ENCODE data around the gene RAB20. TPM values are rescaled to one million over a fixed set of nuclear protein-coding genes. Genes with fewer than 3 reads are reported as not detected.
"Not testable (repeated sequence)": the region's sequence is repeated elsewhere in the genome, so short reads cannot be mapped to it uniquely, and the experiment has no call there.

RAB20 gene
- total and polyA plus RNA-seq, 2 of the 8 experiments (the other 6 are each of a cell fraction or from before 2014, with no cell fraction given) = 14.8 to 27.9 TPM

DNA sequence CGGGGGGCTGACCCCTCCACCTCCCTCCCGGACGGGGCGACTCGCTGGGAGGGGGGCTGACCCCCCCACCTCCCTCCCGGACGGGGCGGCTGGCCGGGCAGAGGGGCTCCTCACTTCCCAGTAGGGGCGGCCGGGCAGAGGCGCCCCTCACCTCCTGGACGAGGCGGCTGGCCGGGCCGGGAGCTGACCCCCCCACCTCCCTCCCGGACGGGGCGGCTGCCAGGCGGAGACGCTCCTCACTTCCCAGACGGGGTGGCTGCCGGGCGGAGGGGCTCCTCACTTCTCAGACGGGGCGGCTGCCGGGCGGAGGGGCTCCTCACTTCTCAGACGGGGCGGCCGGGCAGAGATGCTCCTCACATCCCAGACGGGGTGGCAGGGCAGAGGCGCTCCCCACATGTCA is 44.8 kb upstream of the RAB20 start:
- H4K5ac ChIP-seq (ENCODE audit: insufficient read length, low read depth, low read length); POLR2A ChIA-PET (ENCODE audit: partially characterized antibody): not testable (repeated sequence)

More for the DNA sequence above, 44.8 kb upstream of the RAB20 start:
- H4K8ac ChIP-seq (ENCODE audit: extremely low read depth, insufficient read depth, low read length); H3K14ac ChIP-seq (ENCODE audit: insufficient read length); H3K9me3 ChIP-seq (ENCODE audit: insufficient read depth in 2 of 2, low read depth in 1 of 2, low read length in 1 of 2); H3K27ac ChIP-seq (ENCODE audit: low read depth, low read length); H3K23ac ChIP-seq (ENCODE audit: insufficient read length); H3K79me2 ChIP-seq (ENCODE audit: control insufficient read depth in 1 of 2, insufficient read depth in 2 of 2, low read length in 2 of 2); H4K20me1 ChIP-seq (replicated peaks in 1 of 2; ENCODE audit: control insufficient read depth in 1 of 2, insufficient read depth in 2 of 2, low read length in 2 of 2); H3K4me2 ChIP-seq (ENCODE audit: insufficient read depth in 1 of 2, low read depth in 2 of 2, low read length in 2 of 2); H2AFZ ChIP-seq (ENCODE audit: low read length); H2BK20ac ChIP-seq (ENCODE audit: low read length); H3K27me3 ChIP-seq (replicated peaks in 1 of 4; ENCODE audit: control insufficient read depth in 3 of 4, extremely low read depth in 1 of 4, insufficient read depth in 3 of 4, low read length in 3 of 4); H2AK5ac ChIP-seq (ENCODE audit: low read depth, low read length); H3K9ac ChIP-seq (replicated peaks in 1 of 4; ENCODE audit: extremely low read depth in 1 of 4, low read depth in 3 of 4, low read length in 3 of 4); H3K18ac ChIP-seq (ENCODE audit: extremely low read depth, low read length); H3K23me2 ChIP-seq (ENCODE audit: low read depth, low read length); DNase-seq (ENCODE audit: low read depth in 1 of 2, low spot score in 2 of 2); H3K4ac ChIP-seq (replicated peaks; ENCODE audit: insufficient read length, low read depth, low read length); H3K4me1 ChIP-seq (replicated peaks in 1 of 4; ENCODE audit: control insufficient read depth in 3 of 4, insufficient read depth in 4 of 4, low read length in 3 of 4); H3K36me3 ChIP-seq (ENCODE audit: control insufficient read depth in 2 of 4, insufficient read depth in 4 of 4, low read length in 3 of 4); H2BK15ac ChIP-seq (ENCODE audit: low read length); H2BK5ac ChIP-seq (ENCODE audit: low read depth, low read length); H2BK120ac ChIP-seq (replicated peaks; ENCODE audit: low read depth, low read length); H3K4me3 ChIP-seq (ENCODE audit: extremely low read depth in 1 of 4, insufficient read depth in 2 of 4, low read depth in 3 of 4, low read length in 4 of 4); CTCF ChIA-PET (ENCODE audit: partially characterized antibody); H3K56ac ChIP-seq (replicated peaks; ENCODE audit: insufficient read length, low read depth, low read length); H3K79me1 ChIP-seq (ENCODE audit: low read depth, low read length); FAIRE-seq; H4K91ac ChIP-seq (replicated peaks; ENCODE audit: insufficient read length, low read length); H2BK12ac ChIP-seq (ENCODE audit: low read depth, low read length): not testable (repeated sequence)
- no CpG with 5 or more reads among the region's 33 CpGs for WGBS, 2 experiments (ENCODE audit: extremely low coverage in 1 of 2, insufficient coverage in 1 of 2, insufficient read length in 1 of 2, insufficient replicate concordance in 2 of 2, low coverage in 1 of 2, low lambda C conversion rate in 2 of 2, missing lambda C conversion rate in 1 of 2)
